HS-5 (cell line): ENCODE data around the gene ST3GAL4.
"Not testable (repeated sequence)": the region's sequence is repeated elsewhere in the genome, so short reads cannot be mapped to it uniquely, and the experiment has no call there.

Source experiments
- DNase-seq: peaks from one replicate; pipeline ENCODE4 v3.0.0-alpha.2; 2012; ENCODE audit warnings: low read depth

The ST3GAL4 gene

GRCh38 chr11:126390272-126390867 lies 34.9 kb downstream of the ST3GAL4 start:
- no peak for DNase-seq

- DNase-seq, result no peak
Observed at GRCh38 chr11:126391286-126391954, 35.9 kb downstream of the ST3GAL4 start.

GRCh38 chr11:126391970-126392632 lies 36.6 kb downstream of the ST3GAL4 start:
- DNase-seq, result no peak

GRCh38 chr11:126392633-126393013 lies 37.1 kb downstream of the ST3GAL4 start:
- no peak for DNase-seq

GRCh38 chr11:126393143-126393542 lies 37.7 kb downstream of the ST3GAL4 start:
- DNase-seq, result no peak

- DNase-seq, result no peak
Observed at GRCh38 chr11:126394036-126394435, 38.5 kb downstream of the ST3GAL4 start.

GRCh38 chr11:126394634-126395072 lies 39.2 kb downstream of the ST3GAL4 start:
- DNase-seq, result not testable (repeated sequence)

- DNase-seq, result not testable (repeated sequence)
Observed at GRCh38 chr11:126395784-126396183, 40.3 kb downstream of the ST3GAL4 start.

- not testable (repeated sequence) for DNase-seq
Observed at GRCh38 chr11:126396266-126396665, 40.8 kb downstream of the ST3GAL4 start.

- no peak for DNase-seq
Observed at GRCh38 chr11:126396965-126397364, 41.5 kb downstream of the ST3GAL4 start.

GRCh38 chr11:126398296-126398695 lies 42.8 kb downstream of the ST3GAL4 start:
- no peak for DNase-seq

- no peak for DNase-seq
Observed at GRCh38 chr11:126398721-126399120, 43.2 kb downstream of the ST3GAL4 start.

- no peak for DNase-seq
Observed at GRCh38 chr11:126400019-126400418, 44.5 kb downstream of the ST3GAL4 start.

GRCh38 chr11:126400479-126400878 lies 45.0 kb downstream of the ST3GAL4 start:
- DNase-seq, result no peak

GRCh38 chr11:126403022-126403581 lies 47.6 kb downstream of the ST3GAL4 start:
- no peak for DNase-seq

- DNase-seq, result no peak
Observed at GRCh38 chr11:126403658-126404057, 48.2 kb downstream of the ST3GAL4 start.

- DNase-seq, result peak; percentile 11
Observed at GRCh38 chr11:126404367-126404766, 48.9 kb downstream of the ST3GAL4 start.

GRCh38 chr11:126405374-126405773 lies 49.9 kb downstream of the ST3GAL4 start:
- no peak for DNase-seq

- DNase-seq, result no peak
Observed at GRCh38 chr11:126405906-126406305, 50.4 kb downstream of the ST3GAL4 start.

GRCh38 chr11:126406368-126406767 lies 50.9 kb downstream of the ST3GAL4 start:
- DNase-seq, result no peak

GRCh38 chr11:126407101-126407521 lies 51.6 kb downstream of the ST3GAL4 start:
- DNase-seq, result no peak

- no peak for DNase-seq
Observed at GRCh38 chr11:126407682-126408288, 52.3 kb downstream of the ST3GAL4 start.
